A673 (cell line): ENCODE data around the gene SCN1B.

Experiments
- CTCF ChIP-seq: fragments of 300-800, 200-600 bp; sonication (generic); conservative IDR thresholded peaks from 2 replicates; pipeline ENCODE4 v1.5.1; 2017; ENCODE audit warnings: low read depth, mild to moderate bottlenecking, antibody characterized with exemption, low read length, moderate library complexity, mixed read lengths
- EZH2 ChIP-seq: fragments of 200-600 bp; sonication (generic); IDR thresholded peaks from 2 replicates; pipeline ENCODE4 v1.6.1; 2017; ENCODE audit warnings: borderline replicate concordance, low read depth, mild to moderate bottlenecking, mixed read lengths, antibody characterized with exemption, low read length; ENCODE audit not compliant: poor library complexity, severe bottlenecking

DNA sequence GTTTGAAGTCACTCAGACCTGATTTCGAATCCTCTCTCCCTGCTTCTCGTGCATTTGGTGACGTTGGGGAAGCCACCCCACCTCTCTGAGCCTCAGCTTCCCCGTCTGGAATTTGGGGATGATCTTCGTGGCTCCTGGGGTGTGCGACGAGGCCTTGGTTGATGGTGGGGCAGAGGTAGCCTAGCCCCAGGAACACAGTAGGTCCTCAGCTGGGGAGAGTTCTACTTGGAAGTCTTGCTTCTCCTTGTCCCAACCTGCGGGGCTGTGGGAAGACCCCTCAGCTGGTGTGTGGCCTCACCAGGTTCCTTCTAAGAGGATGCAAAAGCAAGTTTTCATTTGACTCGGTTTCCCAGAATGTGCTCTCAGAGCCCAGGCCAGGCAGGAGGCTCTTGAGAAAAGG lies 24.4 kb downstream of the SCN1B start:
- no peak for TF ChIP-seq CTCF
- no peak for TF ChIP-seq EZH2
